Tibial artery (tissue), 4 donors: ENCODE measurements around the gene MITF.
A peak's percentile ranks its signal among the peaks of the same experiment; 100 is the strongest.

Experiments used
- DNase-seq, 2 donors: peaks; one replicate each; pipeline ENCODE4 v3.0.0-alpha.2; 2019
- H3K27ac ChIP-seq, 2 donors: fragments of 200-600 bp; sonication (generic) in 1 of 2; 1 replicate in 1 of 2; 2 replicates in 1 of 2; pipeline ENCODE4 v1.5.1; 2018 to 2019; ENCODE audit warnings: mild to moderate bottlenecking in 1 of 2
- H3K27me3 ChIP-seq, 2 donors: fragments of 200-600 bp; sonication (generic) in 1 of 2; one replicate each; pipeline versions ENCODE4 v1.5.1 to v1.6.0; 2016 to 2019
- H3K36me3 ChIP-seq, 3 donors: fragments of 200-600 bp; sonication (generic) in 2 of 3; one replicate each; pipeline ENCODE4 v1.5.1; 2016 to 2019; ENCODE audit warnings: mild to moderate bottlenecking in 2 of 3
- H3K4me1 ChIP-seq, 4 donors: fragments of 200-600 bp; sonication (generic) in 2 of 4; 1 replicate in 3 of 4; 2 replicates in 1 of 4; pipeline ENCODE4 v1.5.1; 2016 to 2019
- H3K4me3 ChIP-seq, 2 donors: fragments of 200-600 bp; sonication (generic) in 1 of 2; 1 replicate in 1 of 2; 2 replicates in 1 of 2; pipeline ENCODE4 v1.5.1; 2018 to 2019; ENCODE audit warnings: mild to moderate bottlenecking in 2 of 2
- H3K9me3 ChIP-seq, 3 donors: fragments of 200-600 bp; sonication (generic) in 1 of 3; one replicate each; pipeline ENCODE4 v1.5.1; 2016 to 2019
- intact Hi-C: fragments of 100-400 bp; cut with DNase I; formaldehyde crosslinking; loops from one replicate; pipeline ENCODE4 v1.15.0; 2023; ENCODE audit warnings: low total_unique reads
- TF ChIP-seq, protein P1 (sequence below), 2 experiments: fragments of 200-600 bp in 1 of 2; fragments of 450-650 bp in 1 of 2; IDR thresholded peaks; one replicate each; pipeline ENCODE4 v1.5.1; 2017 to 2019; ENCODE audit warnings: antibody characterized with exemption in 2 of 2, mild to moderate bottlenecking in 1 of 2, moderate library complexity in 1 of 2

MITF gene

DNA sequence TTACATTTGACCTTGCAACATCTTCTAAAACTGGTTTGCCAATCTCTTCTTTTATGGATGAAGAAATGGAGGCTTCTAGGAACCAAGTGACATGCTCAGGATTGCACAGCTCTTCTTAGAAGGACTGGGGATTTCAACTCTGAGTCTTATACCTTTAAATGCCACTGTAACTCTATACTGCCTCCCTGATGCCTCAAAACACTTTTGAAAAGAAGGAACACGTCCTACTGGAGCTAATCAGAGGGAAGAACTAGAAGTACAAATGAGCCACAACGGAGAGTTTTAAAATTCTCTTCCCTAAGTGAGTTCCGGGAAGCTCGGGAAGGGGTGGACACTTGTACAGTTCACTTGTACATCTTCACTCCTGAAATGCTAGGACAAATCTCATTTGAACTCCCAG lies 949 bp upstream of the MITF start:
- TF ChIP-seq, protein P1, sequence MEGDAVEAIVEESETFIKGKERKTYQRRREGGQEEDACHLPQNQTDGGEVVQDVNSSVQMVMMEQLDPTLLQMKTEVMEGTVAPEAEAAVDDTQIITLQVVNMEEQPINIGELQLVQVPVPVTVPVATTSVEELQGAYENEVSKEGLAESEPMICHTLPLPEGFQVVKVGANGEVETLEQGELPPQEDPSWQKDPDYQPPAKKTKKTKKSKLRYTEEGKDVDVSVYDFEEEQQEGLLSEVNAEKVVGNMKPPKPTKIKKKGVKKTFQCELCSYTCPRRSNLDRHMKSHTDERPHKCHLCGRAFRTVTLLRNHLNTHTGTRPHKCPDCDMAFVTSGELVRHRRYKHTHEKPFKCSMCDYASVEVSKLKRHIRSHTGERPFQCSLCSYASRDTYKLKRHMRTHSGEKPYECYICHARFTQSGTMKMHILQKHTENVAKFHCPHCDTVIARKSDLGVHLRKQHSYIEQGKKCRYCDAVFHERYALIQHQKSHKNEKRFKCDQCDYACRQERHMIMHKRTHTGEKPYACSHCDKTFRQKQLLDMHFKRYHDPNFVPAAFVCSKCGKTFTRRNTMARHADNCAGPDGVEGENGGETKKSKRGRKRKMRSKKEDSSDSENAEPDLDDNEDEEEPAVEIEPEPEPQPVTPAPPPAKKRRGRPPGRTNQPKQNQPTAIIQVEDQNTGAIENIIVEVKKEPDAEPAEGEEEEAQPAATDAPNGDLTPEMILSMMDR (IDR thresholded peaks at IDR 0.05) = no peak
- Histone ChIP-seq H3K4me3 (peak overlapping the region; percentile 83 to 89), H3K27ac (peak overlapping the region; percentile 86 to 88), H3K27me3 (no peaks in the 10 kb centered on the region), H3K36me3 (no peaks in the 10 kb centered on the region), H3K4me1 (peaks cover 0 to 29% (median 6%) of the 10 kb centered on the region in 4 donors), H3K9me3 (no peaks in the 10 kb centered on the region)
- intact Hi-C loops = no loop called here
- no peak for DNase-seq

DNA sequence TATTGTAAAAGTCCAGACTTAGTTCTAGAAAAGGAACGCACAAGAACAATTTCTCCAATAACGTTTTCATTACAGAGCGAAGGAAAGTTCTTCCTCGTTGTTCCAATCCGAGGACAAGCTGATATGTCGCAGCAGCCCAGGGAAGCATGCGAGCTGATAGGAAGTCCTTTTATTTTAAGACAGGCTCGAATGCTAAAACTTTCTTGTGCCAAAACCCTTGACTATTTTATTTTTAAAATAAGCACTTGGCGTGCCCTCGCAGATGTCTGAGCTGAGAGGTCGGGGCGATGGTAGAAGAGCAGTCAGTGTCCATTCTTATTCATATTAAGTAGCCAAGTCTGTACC lies 433 bp upstream of the MITF start:
- intact Hi-C loops = no loop called here
- peak in 1 of 2 donors; percentile 41 for DNase-seq
- no peaks in the 10 kb centered on the region for H3K36me3 ChIP-seq

DNA sequence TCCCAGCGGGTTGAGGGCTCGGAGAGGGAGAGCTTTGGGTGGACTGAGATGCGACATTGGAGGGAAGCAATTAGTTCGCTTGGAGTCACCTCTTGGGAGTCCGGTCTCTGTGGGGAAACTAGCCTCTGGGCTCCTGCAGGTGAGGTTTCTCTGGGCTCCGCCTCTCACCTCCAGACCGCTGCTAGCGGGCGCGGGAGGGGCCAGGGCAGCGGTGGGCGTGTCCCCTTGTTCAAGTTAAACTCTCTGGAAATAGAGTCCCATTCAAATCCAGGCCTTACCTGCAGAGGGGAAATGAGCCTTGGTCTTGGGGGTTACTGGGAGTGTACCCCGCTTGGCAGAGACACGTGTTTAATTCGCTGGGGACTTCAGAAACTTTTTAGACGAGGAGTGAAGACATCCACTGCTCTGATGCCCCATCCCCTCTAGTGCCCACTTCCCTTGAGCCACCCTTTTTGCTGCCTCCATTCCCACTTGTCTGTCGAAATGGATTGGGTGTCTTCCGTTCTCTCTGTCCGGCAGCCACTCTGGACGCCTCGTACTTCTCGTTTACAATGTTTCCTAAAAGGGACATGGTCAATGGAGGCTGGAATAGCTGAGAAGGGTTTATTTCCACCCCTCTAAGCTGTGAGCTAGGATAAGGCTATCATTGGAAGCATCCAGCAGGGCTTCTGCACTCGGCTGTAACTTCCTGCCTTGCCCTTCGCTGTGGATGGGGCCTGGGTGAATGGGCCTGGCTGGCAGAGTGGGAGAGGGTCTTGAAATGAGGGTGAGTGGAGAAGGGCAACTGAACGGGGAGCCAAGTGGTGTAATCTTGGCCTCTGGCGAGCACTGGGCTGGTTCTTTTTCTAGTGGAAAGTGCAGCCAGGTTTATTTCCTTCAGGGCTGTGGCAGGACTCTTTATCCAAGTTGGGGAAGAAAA lies 1.1 kb downstream of the MITF start:
- peak; percentile 57 to 69 for DNase-seq
- TF ChIP-seq, protein P1 (IDR thresholded peaks at IDR 0.05) = no peak
- Histone ChIP-seq H3K27ac (peak overlapping the region; percentile 86 to 88), H3K4me1 (peaks cover 0 to 45% (median 10%) of the 10 kb centered on the region in 4 donors), H3K36me3 (no peaks in the 10 kb centered on the region), H3K4me3 (peak overlapping the region; percentile 83 to 89), H3K27me3 (no peaks in the 10 kb centered on the region), H3K9me3 (no peaks in the 10 kb centered on the region)
- intact Hi-C loops = loop anchor here (5.0 kb wide), 1 partner anchor 47 kb away; no protein-coding TSS in a partner anchor

More for the DNA sequence above, 433 bp upstream of the MITF start:
- no peaks in the 10 kb centered on the region for H3K9me3 ChIP-seq
- H3K27ac ChIP-seq = peak overlapping the region; percentile 86 to 88
- H3K4me3 ChIP-seq = peak overlapping the region; percentile 83 to 89
- no peaks in the 10 kb centered on the region for H3K27me3 ChIP-seq
- peaks cover 0 to 33% (median 6%) of the 10 kb centered on the region in 4 donors for H3K4me1 ChIP-seq
- TF ChIP-seq, protein P1 (IDR thresholded peaks at IDR 0.05) = no peak

DNA sequence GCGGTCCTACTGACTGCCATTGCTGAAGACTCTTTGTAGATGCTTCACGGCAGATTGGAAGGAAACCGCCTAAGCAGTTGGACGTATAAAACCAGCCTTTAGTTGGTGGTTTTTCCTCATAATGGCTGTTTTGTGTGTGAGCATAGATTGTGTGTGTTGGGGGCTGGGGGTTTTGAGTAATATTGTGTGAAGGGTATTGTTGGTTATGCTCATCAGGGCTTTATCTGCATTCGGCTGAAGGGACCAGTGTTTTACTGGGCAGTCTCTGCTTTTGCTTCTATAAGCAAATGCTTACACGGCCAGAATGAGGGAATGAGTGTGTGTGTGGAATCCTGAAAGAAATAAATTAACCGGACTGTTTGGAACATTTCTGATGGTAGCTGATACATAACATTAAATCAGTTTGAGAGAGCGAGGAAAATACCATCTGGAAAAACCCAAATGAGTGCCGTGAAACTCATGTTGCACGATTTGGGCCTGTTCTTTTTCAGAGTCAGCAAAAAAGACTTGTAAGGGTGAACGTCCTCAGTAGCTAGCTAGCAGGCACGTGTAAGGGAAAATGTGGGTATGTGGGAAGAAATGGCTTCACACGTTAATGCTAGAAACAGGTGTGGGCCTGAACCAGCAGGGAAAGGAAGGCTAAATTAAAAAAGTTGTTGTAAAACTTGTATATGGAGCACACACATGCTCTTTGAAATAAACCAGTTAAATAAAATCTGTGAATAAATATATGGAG lies 1.9 kb downstream of the MITF start:
- Histone ChIP-seq H3K9me3 (no peaks in the 10 kb centered on the region), H3K4me1 (peaks cover 0 to 54% (median 15%) of the 10 kb centered on the region in 4 donors), H3K27me3 (no peaks in the 10 kb centered on the region), H3K4me3 (peak overlapping the region; percentile 83 to 89), H3K27ac (peak overlapping the region; percentile 86 to 88), H3K36me3 (no peaks in the 10 kb centered on the region)
- TF ChIP-seq, protein P1 (IDR thresholded peaks at IDR 0.05) = no peak
- DNase-seq = no peak
- intact Hi-C loops = loop anchor here (5.0 kb wide), 1 partner anchor 46 kb away; no protein-coding TSS in a partner anchor

DNA sequence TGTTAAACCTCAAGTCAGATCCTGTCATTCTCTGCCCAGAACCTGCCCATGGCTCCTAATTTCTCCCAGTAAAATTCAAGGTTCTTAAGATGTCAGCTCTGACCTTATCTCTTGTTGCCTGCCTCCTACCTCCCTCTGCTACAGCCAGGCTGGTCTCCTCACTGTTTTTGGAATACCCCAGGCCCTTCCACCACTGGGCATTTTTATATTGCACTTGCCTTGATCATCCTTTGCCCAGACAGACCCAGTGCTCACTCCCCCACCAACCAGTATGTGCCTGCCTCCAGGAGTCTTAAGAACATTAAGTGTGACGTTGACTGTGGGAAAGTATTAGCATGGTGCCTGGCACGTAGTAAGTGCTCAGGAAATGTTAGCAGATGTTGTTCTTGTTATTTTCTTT lies 3.1 kb downstream of the MITF start:
- intact Hi-C loops = loop anchor here (5.0 kb wide), 1 partner anchor 45 kb away; no protein-coding TSS in a partner anchor
- TF ChIP-seq, protein P1 (IDR thresholded peaks at IDR 0.05) = no peak
- no peaks in the 10 kb centered on the region for H3K27me3 ChIP-seq
- peaks cover 0 to 65% (median 23%) of the 10 kb centered on the region in 4 donors for H3K4me1 ChIP-seq
- no peak overlapping the region for H3K4me3 ChIP-seq
- no peaks in the 10 kb centered on the region for H3K36me3 ChIP-seq
- H3K27ac ChIP-seq = no peak overlapping the region
- no peak for DNase-seq
- no peaks in the 10 kb centered on the region for H3K9me3 ChIP-seq
